NT2/D1 (cell line): ENCODE data around the gene ALDH16A1.
"Not testable (repeated sequence)": the region's sequence is repeated elsewhere in the genome, so short reads cannot be mapped to it uniquely, and the experiment has no call there.

Source experiments
- DNase-seq: peaks from one replicate; pipeline ENCODE4 v3.0.0-alpha.2; 2011; ENCODE audit warnings: low read depth, low spot score
- H3K27me3 ChIP-seq: 2 replicates; pipeline ENCODE4 v1.6.0; 2011; ENCODE audit warnings: mild to moderate bottlenecking; ENCODE audit not compliant: insufficient read length, insufficient read depth
- H3K36me3 ChIP-seq: 2 replicates; pipeline ENCODE4 v1.6.1; 2011; ENCODE audit warnings: mild to moderate bottlenecking, low read length, mixed read lengths; ENCODE audit not compliant: insufficient read depth, insufficient read length
- H3K4me1 ChIP-seq: 2 replicates; pipeline ENCODE4 v1.5.1; 2011; ENCODE audit not compliant: insufficient read depth, insufficient read length
- H3K4me3 ChIP-seq: 2 replicates; pipeline ENCODE4 v1.5.1; 2011; ENCODE audit warnings: low read depth; ENCODE audit not compliant: insufficient read length
- H3K9ac ChIP-seq: 2 replicates; pipeline ENCODE4 v1.6.0; 2011; ENCODE audit warnings: low read depth; ENCODE audit not compliant: insufficient read length
- H3K9me3 ChIP-seq: 2 replicates; pipeline ENCODE4 v1.5.1; 2011; ENCODE audit warnings: mild to moderate bottlenecking, low read length; ENCODE audit not compliant: insufficient read depth
- SUZ12 ChIP-seq: IDR thresholded peaks from 2 replicates; pipeline ENCODE4 v1.6.1; 2011; ENCODE audit not compliant: insufficient read length, insufficient read depth; ENCODE audit errors: extremely low read depth
- YY1 ChIP-seq: IDR thresholded peaks from 2 replicates; pipeline ENCODE4 v1.6.1; 2011; ENCODE audit not compliant: insufficient read length, insufficient read depth
- ZNF274 ChIP-seq: IDR thresholded peaks from 2 replicates; pipeline ENCODE4 v1.6.1; 2011; ENCODE audit warnings: mild to moderate bottlenecking, low read depth, low read length

Gene ALDH16A1

DNA sequence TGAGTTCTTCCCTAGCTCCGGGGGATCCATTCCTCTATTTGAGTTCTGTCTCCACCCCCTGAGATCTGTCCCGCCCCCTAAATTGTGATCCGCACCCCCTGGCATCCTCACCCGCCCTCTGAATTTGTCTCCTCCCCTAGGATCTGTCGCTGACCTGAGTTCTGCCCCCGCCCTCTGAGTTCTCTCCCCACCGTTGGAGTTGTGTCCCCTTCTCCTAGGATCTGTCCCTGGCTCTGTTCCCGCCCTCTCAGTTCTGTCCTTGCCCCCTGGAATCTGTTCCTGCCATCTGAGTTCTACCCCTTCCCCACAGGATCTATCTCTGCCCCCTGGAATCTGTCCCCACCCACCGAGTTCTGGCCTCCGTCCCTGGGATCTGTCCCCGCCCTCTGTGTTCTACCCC is 10.7 kb upstream of the ALDH16A1 start:
- H3K4me3 ChIP-seq: no peak overlapping the region
- no peak overlapping the region for H3K9ac ChIP-seq
- H3K36me3 ChIP-seq: peaks cover 15% of the 10 kb centered on the region
- H3K4me1 ChIP-seq: peaks cover 4% of the 10 kb centered on the region
- no peak for TF ChIP-seq SUZ12
- H3K9me3 ChIP-seq: no peaks in the 10 kb centered on the region
- no peak for DNase-seq
- H3K27me3 ChIP-seq: peaks cover 46% of the 10 kb centered on the region

DNA sequence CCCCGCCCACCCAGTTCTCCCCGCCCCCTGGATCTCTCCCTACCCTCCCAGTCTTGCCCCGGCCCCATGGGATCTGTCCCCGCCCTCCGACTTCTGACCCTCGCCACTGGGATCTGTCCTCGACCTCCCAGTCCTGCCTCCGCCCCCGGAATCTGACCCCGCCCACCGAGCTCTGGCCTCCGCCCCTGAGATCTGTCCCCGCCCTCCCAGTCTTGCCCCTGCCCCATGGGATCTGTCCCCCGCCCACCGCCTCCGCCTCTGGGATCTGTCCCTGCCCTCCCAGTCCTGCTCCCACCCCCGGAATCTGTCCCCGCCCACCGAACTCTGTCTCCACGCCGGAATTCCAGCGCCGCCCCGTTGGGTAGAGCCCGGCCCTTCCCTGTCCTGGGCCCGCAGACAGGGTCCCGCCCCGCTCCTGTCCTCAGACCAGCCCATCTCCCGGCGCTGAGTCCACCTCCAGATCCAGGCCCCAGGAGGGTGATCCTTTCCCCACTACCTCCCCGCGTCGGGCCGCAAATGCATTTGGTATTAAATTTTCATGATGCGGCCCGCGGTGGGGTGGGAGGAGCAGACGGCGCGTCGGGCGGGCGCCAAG is 10.2 kb upstream of the ALDH16A1 start:
- TF ChIP-seq ZNF274 (no peak), SUZ12 (no peak), YY1 (no peak)
- Histone ChIP-seq H3K9ac (peak overlapping the region; percentile 51), H3K4me3 (peak overlapping the region; percentile 63), H3K4me1 (peaks cover 4% of the 10 kb centered on the region), H3K27me3 (peaks cover 41% of the 10 kb centered on the region), H3K9me3 (no peaks in the 10 kb centered on the region), H3K36me3 (peaks cover 20% of the 10 kb centered on the region)
- DNase-seq: peak; percentile 90

DNA sequence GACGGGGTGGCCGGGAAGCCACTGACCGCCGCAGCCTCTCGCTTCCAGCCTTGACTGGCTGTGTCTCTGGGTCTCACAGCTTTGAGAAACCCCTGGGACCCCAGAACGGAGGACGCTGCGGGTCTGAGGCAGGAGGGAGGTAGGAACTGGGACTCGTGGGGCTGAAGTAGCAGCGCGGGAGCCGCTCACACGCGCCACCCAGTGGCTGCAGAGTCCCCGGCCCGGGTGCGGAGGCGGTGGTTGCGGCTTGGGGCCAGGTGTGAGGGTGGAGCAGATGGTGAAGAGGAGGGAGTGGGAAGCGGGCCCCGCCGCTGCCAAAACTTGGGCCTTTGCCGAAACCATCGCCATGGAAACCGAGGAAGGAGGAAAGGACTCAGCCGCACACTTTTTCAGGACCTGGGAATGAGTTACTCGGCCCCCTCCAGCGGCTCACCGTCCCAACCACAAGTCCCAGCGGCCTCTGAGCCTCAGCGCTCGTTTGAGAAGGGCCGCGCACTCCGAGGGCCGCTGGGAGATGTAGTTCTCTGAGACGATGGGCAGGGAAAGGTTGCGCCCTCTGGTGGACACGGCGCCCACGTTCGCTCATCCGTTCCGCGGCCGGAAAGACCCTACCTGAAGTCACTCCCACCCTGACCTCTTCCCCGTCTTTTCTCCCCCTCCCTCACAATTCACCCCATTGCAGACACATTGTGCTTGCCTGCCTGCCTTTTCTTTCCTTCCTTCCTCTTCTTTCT is 9.5 kb upstream of the ALDH16A1 start:
- H3K4me3 ChIP-seq: peak overlapping the region; percentile 63
- TF ChIP-seq SUZ12 (no peak), ZNF274 (no peak), YY1 (no peak)
- DNase-seq: peak; percentile 85
- peaks cover 8% of the 10 kb centered on the region for H3K4me1 ChIP-seq
- H3K27me3 ChIP-seq: peaks cover 34% of the 10 kb centered on the region
- peaks cover 26% of the 10 kb centered on the region for H3K36me3 ChIP-seq
- peak overlapping the region; percentile 51 for H3K9ac ChIP-seq
- no peaks in the 10 kb centered on the region for H3K9me3 ChIP-seq

DNA sequence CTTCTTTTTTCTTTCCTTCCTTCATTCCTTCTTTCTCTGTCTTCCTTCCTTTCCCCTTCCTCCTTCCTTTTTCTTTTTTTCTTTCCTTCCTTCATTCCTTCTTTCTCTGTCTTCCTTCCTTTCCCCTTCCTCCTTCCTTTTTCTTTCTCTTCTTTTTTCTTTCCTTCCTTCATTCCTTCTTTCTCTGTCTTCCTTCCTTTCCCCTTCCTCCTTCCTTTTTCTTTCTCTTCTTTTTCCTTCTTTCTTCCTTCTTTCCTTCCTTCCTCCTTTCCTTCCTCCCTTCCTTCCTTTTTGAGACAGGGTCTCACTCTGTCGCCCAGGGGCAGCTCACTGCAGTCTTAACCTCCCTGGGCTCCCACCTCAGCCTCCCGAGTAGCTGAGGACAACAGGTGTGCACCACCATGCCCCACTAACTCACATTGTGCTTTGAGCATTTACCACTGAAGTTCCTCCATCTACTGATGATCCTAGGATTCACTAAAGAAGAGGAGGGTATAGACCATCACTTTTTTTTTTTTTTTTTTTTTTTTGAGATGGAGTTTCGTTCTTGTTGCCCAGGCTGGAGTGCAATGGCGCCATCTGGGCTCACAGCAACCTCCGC is 8.8 kb upstream of the ALDH16A1 start:
- H3K27me3 ChIP-seq: peaks cover 28% of the 10 kb centered on the region
- peaks cover 33% of the 10 kb centered on the region for H3K36me3 ChIP-seq
- not testable (repeated sequence) for H3K9ac ChIP-seq, H3K4me1 ChIP-seq, H3K4me3 ChIP-seq, H3K9me3 ChIP-seq, DNase-seq

DNA sequence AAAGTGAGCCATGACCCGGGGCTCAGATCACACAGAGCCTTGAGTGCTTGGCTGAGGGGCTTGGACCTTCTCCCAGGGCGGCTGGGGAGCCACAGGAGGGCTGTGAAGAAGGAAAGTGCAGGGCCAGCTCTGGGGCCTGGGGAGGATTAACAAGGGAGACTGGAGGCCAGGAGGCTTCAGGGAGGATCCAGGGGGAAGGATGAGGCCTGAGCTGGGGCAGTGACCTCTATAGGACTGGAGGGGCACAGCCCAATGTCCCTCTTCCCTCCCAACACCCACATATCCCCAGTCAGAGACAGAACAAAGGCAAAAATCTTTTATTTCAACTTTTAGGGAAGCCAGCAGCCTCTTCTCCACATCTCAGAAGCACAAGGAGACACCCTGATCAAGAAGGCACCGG is 7.0 kb upstream of the ALDH16A1 start:
- Histone ChIP-seq H3K9me3 (no peaks in the 10 kb centered on the region), H3K4me1 (peaks cover 6% of the 10 kb centered on the region)
- TF ChIP-seq SUZ12: no peak

DNA sequence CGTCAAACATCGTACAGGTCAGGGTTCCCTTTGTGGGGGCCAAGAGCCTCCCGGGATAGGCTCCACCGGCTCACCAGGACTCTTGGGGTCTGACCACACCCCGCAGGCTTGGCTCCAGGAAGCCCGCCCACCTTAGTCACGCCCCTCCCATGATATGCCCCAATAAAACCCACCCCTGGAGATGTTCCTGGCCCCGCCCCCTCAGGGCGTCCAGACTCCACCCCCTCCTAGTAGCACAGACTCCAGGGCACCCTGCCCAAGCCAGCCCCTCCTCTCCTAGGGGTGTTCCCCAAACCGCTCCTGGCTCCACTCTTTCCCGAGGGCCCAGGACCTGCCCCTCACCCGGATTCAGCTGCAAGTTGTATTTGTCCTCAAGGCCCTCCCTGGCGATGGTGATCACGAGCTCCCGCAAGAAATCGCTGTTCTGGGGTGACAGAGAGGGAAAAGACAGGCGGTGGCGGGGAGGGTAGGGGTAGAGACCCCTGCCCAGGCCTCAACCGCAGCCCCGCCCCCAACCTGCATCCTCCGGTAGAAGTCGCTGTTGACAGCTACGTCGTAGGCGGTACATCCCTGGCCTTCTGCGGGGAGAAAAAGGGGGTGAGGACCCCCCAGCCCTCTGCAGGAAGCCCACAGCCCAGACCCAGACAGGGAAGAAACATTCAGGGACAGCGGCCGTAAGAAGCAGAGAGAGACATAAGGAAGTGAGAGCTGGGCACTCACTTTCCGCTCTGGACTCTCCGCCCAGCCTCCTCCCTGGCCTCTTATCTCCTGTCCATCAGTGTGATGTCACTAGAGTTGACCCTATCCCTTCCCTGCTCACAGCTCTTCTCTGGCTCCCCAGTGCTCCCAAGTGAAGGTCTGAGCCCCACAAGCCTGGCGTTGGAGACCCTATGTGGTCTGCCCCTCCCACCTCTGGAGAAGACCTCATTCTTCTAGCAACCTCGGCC is 5.3 kb upstream of the ALDH16A1 start:
- Histone ChIP-seq H3K27me3 (no peaks in the 10 kb centered on the region), H3K4me1 (peaks cover 6% of the 10 kb centered on the region), H3K9ac (no peak overlapping the region), H3K36me3 (peaks cover 46% of the 10 kb centered on the region), H3K4me3 (no peak overlapping the region), H3K9me3 (no peaks in the 10 kb centered on the region)
- DNase-seq: no peak
- no peak for TF ChIP-seq ZNF274
- no peak for TF ChIP-seq YY1
- no peak for TF ChIP-seq SUZ12

More for the DNA sequence above, 7.0 kb upstream of the ALDH16A1 start:
- H3K36me3 ChIP-seq: peaks cover 46% of the 10 kb centered on the region
- peaks cover 10% of the 10 kb centered on the region for H3K27me3 ChIP-seq
- DNase-seq: no peak
- H3K9ac ChIP-seq: no peak overlapping the region
- no peak overlapping the region for H3K4me3 ChIP-seq

DNA sequence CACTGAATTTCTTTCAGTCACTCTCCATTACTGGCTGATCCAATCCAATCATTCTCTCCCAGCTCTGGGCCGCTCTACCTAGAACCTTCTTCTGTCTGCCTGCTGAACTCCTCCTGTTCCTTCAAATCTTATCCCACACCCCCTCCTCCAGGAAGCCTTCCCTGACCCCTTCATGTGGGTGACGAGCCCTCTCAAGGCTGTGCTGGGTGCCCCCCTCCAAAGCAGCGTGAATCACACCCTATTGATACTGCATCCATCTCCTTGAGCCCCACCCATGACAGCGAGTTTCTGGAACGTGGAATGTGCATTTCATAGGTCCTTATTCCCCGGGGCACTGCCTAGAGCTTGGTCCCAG is 4.6 kb upstream of the ALDH16A1 start:
- Histone ChIP-seq H3K4me3 (no peak overlapping the region), H3K4me1 (peaks cover 6% of the 10 kb centered on the region), H3K9ac (no peak overlapping the region), H3K27me3 (no peaks in the 10 kb centered on the region), H3K36me3 (peaks cover 46% of the 10 kb centered on the region), H3K9me3 (no peaks in the 10 kb centered on the region)
- TF ChIP-seq ZNF274 (no peak), YY1 (no peak), SUZ12 (no peak)
- DNase-seq: no peak
